HG02623 (cell line): ENCODE results near the gene G6PC1.
"Not testable (repeated sequence)": the region's sequence is repeated elsewhere in the genome, so short reads cannot be mapped to it uniquely, and the experiment has no call there.

ENCODE experiments used
- ATAC-seq: cut with Tn5 transposase; IDR thresholded peaks from one replicate; pipeline ENCODE4 v1.9.1; 2021; ENCODE audit warnings: moderate library complexity; ENCODE audit not compliant: unreplicated experiment

Gene G6PC1

GRCh38 chr17:42873315-42873714, 27.3 kb upstream of the G6PC1 start:
- ATAC-seq: no peak

GRCh38 chr17:42873932-42874695, 26.5 kb upstream of the G6PC1 start:
- ATAC-seq: not testable (repeated sequence)

GRCh38 chr17:42877037-42877436, 23.6 kb upstream of the G6PC1 start:
- ATAC-seq: no peak

- ATAC-seq: no peak
Observed at GRCh38 chr17:42878123-42878880, 22.3 kb upstream of the G6PC1 start.

- no peak for ATAC-seq
Observed at GRCh38 chr17:42878924-42879595, 21.5 kb upstream of the G6PC1 start.

GRCh38 chr17:42879596-42879985, 21.0 kb upstream of the G6PC1 start:
- no peak for ATAC-seq

GRCh38 chr17:42880776-42881310, 19.8 kb upstream of the G6PC1 start:
- no peak for ATAC-seq

GRCh38 chr17:42881706-42882105, 18.9 kb upstream of the G6PC1 start:
- not testable (repeated sequence) for ATAC-seq

GRCh38 chr17:42882166-42882565, 18.4 kb upstream of the G6PC1 start:
- no peak for ATAC-seq

GRCh38 chr17:42883802-42884558, 16.6 kb upstream of the G6PC1 start:
- no peak for ATAC-seq

- ATAC-seq: not testable (repeated sequence)
Observed at GRCh38 chr17:42885806-42886205, 14.8 kb upstream of the G6PC1 start.

GRCh38 chr17:42886283-42887176, 14.1 kb upstream of the G6PC1 start:
- no peak for ATAC-seq

- ATAC-seq: no peak
Observed at GRCh38 chr17:42889809-42890208, 10.8 kb upstream of the G6PC1 start.

- no peak for ATAC-seq
Observed at GRCh38 chr17:42891539-42892152, 9.0 kb upstream of the G6PC1 start.

- ATAC-seq: no peak
Observed at GRCh38 chr17:42893359-42893758, 7.2 kb upstream of the G6PC1 start.

GRCh38 chr17:42894283-42895184, 6.1 kb upstream of the G6PC1 start:
- ATAC-seq: no peak

- no peak for ATAC-seq
Observed at GRCh38 chr17:42895185-42895555, 5.4 kb upstream of the G6PC1 start.

- no peak for ATAC-seq
Observed at GRCh38 chr17:42898147-42898811, 2.3 kb upstream of the G6PC1 start.
